Umbilical cord (tissue), 2 donors: ENCODE data around the gene PRPS2. TPM values are rescaled to one million over a fixed set of nuclear protein-coding genes. Genes with fewer than 3 reads are reported as not detected.

Source experiments
- DNase-seq: peaks from one replicate; pipeline ENCODE4 v3.0.0-alpha.2; 2015; ENCODE audit warnings: low spot score
- total RNA-seq: library from RNA; depleted of rRNA; stranded (reverse); fragments of >200 nt; gene quantifications from one replicate; pipeline ENCODE4 v1.2.3, GENCODE V29; 2014; ENCODE audit warnings: low replicate concordance; ENCODE audit not compliant: insufficient read depth

PRPS2 gene
- total RNA-seq, 1 donor from 2014 or later, result 14.0 TPM

GRCh38 chrX:12814420-12814819, 23.2 kb downstream of the PRPS2 start:
- DNase-seq, result peak; percentile 47

GRCh38 chrX:12817528-12817927, 26.3 kb downstream of the PRPS2 start:
- no peak for DNase-seq

GRCh38 chrX:12819222-12819621, 28.0 kb downstream of the PRPS2 start:
- DNase-seq, result peak; percentile 9

GRCh38 chrX:12820737-12821136, 29.5 kb downstream of the PRPS2 start:
- DNase-seq, result no peak

GRCh38 chrX:12824944-12825343, 33.7 kb downstream of the PRPS2 start:
- DNase-seq, result no peak

GRCh38 chrX:12825801-12826200, 34.6 kb downstream of the PRPS2 start:
- DNase-seq, result no peak

- no peak for DNase-seq
Observed at GRCh38 chrX:12843061-12843667, 52.0 kb downstream of the PRPS2 start.

GRCh38 chrX:12843668-12844279, 52.6 kb downstream of the PRPS2 start:
- no peak for DNase-seq

GRCh38 chrX:12844319-12844718, 53.1 kb downstream of the PRPS2 start:
- DNase-seq, result no peak

- DNase-seq, result peak; percentile 44
Observed at GRCh38 chrX:12865359-12865758, 74.1 kb downstream of the PRPS2 start.

- no peak for DNase-seq
Observed at GRCh38 chrX:12866451-12867377, 75.5 kb downstream of the PRPS2 start, which contains the start of gene TLR7. Gene TLR7, plus strand, starts transcription at chrX:12867072. Its CDS starts 507 bp downstream, at chrX:12867579.

GRCh38 chrX:12867685-12868084, 76.5 kb downstream of the PRPS2 start:
- peak; percentile 5 for DNase-seq

GRCh38 chrX:12868747-12869146, 77.5 kb downstream of the PRPS2 start:
- no peak for DNase-seq

GRCh38 chrX:12871257-12871656, 80.0 kb downstream of the PRPS2 start:
- no peak for DNase-seq

- no peak for DNase-seq
Observed at GRCh38 chrX:12872741-12873140, 81.5 kb downstream of the PRPS2 start.

Other genes with a start within 250 kb of the PRPS2 start
- gene TLR7, start 75.7 kb downstream of the PRPS2 start, total RNA-seq, result 1.4 TPM
- gene TLR8, start 115.2 kb downstream of the PRPS2 start, total RNA-seq, result 1.7 TPM
- 2,770 TPM for gene TMSB4X, start 183.7 kb downstream of the PRPS2 start, total RNA-seq